ENCODE results near the gene RSU1.

The RSU1 gene

DNA sequence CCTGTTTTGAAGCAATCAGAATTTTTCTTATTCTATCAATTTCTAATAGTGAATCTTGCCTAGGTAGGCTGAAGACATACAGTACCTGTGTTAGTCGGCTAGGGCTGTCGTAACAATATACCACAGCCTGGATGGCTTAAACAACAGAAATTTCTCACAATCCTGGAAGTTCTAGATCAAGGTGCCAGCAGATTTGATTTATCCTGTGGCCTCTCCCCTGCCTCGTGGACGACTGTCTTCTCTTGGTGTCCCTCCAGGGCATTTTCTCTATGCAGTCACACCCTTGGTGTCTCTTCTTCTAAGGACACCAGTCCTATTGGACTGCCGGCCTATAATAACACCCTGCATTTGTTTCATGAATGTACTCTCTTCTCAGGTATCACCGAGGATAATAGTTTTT, 1.8 kb upstream of the RSU1 start:
- POLR2A ChIA-PET = no interaction called here
- CTCF ChIA-PET = no interaction called here
- TF ChIP-seq, protein P1, sequence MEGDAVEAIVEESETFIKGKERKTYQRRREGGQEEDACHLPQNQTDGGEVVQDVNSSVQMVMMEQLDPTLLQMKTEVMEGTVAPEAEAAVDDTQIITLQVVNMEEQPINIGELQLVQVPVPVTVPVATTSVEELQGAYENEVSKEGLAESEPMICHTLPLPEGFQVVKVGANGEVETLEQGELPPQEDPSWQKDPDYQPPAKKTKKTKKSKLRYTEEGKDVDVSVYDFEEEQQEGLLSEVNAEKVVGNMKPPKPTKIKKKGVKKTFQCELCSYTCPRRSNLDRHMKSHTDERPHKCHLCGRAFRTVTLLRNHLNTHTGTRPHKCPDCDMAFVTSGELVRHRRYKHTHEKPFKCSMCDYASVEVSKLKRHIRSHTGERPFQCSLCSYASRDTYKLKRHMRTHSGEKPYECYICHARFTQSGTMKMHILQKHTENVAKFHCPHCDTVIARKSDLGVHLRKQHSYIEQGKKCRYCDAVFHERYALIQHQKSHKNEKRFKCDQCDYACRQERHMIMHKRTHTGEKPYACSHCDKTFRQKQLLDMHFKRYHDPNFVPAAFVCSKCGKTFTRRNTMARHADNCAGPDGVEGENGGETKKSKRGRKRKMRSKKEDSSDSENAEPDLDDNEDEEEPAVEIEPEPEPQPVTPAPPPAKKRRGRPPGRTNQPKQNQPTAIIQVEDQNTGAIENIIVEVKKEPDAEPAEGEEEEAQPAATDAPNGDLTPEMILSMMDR (IDR thresholded peaks at IDR 0.05; ENCODE audit: control extremely low read depth, extremely low read depth, low read depth, missing control alignments) = no peak
- DNase-seq (ENCODE audit: extremely low spot score) = no peak

DNA sequence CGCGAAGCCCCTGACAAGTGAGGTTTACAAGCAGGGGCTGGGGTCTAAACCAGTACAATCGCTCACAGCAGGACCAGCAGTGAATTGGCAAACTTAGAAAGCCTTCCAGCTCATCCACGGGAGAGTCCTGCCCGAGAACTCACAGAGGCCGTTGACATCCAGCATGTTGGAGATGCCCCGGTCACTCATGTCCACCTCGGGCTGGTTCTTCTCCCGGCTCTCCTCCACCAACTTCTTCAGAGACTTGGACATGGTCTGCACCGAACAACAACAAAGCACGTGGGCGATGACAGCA, 447 bp downstream of the RSU1 start:
- TF ChIP-seq, protein P1 (IDR thresholded peaks at IDR 0.05; ENCODE audit: control extremely low read depth, extremely low read depth, low read depth, missing control alignments) = no peak
- no peak for DNase-seq (ENCODE audit: extremely low spot score)
- CTCF ChIA-PET = interaction anchor here (0.8 to 1.7 kb wide), 7 partner anchors 8 to 28 kb away, joined by 3 to 8 read pairs (median 4); no protein-coding TSS in a partner anchor
- POLR2A ChIA-PET = interaction anchor here (0.7 kb wide), 1 partner anchor 412 kb away, joined by 4 read pairs; no protein-coding TSS in a partner anchor

DNA sequence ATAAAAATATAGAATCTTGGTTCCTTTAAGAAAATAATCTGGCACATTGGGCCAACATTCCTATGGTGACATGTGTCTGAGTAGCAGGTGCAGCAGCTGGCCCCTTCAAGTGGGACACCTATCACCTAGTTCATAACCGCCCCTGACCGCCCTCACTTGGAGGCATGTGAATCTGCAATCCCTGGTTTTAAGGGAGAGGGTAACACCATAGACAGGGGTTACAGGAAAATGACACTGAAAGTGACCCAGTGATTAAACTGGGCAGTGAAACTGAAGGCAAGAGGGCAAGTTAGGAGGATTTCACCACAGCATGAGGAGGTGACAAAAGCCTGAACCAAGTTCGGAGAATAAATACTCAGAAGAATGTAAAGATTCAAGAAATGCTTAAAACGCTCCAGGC, 1.1 kb downstream of the RSU1 start:
- TF ChIP-seq, protein P1 (IDR thresholded peaks at IDR 0.05; ENCODE audit: control extremely low read depth, extremely low read depth, low read depth, missing control alignments) = no peak
- POLR2A ChIA-PET = interaction anchor here (0.7 kb wide), 1 partner anchor 591 kb away, joined by 4 read pairs; no protein-coding TSS in a partner anchor
- CTCF ChIA-PET = interaction anchor here (1.2 kb wide), 1 partner anchor 20 kb away, joined by 3 read pairs; no protein-coding TSS in a partner anchor
- no peak for DNase-seq (ENCODE audit: extremely low spot score)

DNA sequence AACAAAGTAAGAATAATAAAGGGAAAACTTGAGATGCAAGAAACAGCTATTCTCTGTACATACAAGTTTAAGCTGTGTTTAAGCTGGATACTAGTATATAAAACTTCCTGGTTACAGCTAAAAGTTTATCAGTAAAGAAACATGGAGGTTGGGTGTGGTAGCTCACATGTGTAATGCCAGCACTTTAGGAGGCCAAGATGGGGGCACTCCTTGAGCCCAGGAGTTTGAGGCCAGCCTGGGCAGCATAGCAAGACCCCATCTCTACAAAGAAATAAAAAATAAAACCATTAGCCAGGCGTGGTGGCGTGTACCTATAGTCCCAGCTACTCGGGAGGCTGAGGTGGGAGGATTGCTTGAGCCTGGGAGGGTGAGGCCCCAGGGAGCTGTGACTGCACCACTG, 3.2 kb downstream of the RSU1 start:
- POLR2A ChIA-PET = no interaction called here
- CTCF ChIA-PET = interaction anchor here (0.9 to 2.0 kb wide), 7 partner anchors 10 to 912 kb away, joined by 3 to 9 read pairs (median 4); no protein-coding TSS in a partner anchor
- TF ChIP-seq, protein P1 (IDR thresholded peaks at IDR 0.05; ENCODE audit: control extremely low read depth, extremely low read depth, low read depth, missing control alignments) = no peak
- DNase-seq (ENCODE audit: extremely low spot score) = no peak

DNA sequence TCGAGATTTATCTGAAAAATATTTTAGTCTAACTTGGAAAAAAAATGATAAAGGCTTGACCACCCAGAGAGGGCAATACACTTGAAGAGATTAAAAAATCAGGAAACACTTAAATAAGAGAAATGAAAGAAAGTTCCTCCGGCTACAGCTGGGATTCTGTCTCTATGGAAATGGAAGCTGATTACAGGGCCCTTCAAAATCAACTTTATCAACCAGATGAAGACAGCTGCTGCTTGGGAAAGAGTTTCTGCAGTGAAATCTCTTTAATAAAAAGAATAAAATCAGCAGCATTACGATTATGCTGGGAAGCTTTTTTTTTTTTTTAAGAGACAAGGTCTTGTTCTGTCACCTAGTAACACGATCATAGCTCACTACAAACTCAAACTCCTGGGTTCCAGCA, 4.5 kb downstream of the RSU1 start:
- CTCF ChIA-PET = interaction anchor here (0.8 to 1.7 kb wide), 8 partner anchors 9 to 934 kb away, joined by 3 to 9 read pairs (median 4); no protein-coding TSS in a partner anchor
- POLR2A ChIA-PET = no interaction called here
- no peak for DNase-seq (ENCODE audit: extremely low spot score)
- TF ChIP-seq, protein P1 (IDR thresholded peaks at IDR 0.05; ENCODE audit: control extremely low read depth, extremely low read depth, low read depth, missing control alignments) = no peak

DNA sequence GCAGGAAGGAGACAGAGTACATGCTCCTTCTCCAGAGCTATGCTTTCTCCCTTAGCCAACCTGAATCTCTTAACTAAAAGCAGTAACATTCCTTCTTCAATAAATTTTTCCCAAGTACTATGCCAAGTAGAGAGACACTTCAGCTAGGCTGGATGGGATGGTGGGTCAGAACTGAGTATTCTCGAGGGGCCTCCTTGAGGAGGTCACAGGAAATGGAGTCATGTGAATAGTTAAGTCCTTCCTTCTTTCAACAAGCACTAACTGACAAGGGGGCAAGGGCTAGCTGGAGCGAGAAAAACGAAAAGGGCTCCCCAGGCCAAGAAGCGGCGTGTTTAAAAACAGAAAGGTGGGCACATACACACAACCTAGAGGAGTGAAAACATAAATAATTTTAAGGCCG, 5.5 kb downstream of the RSU1 start:
- POLR2A ChIA-PET = no interaction called here
- TF ChIP-seq, protein P1 (IDR thresholded peaks at IDR 0.05; ENCODE audit: control extremely low read depth, extremely low read depth, low read depth, missing control alignments) = no peak
- CTCF ChIA-PET = interaction anchor here (1.2 kb wide), 1 partner anchor 31 kb away, joined by 5 read pairs; no protein-coding TSS in a partner anchor
- DNase-seq (ENCODE audit: extremely low spot score) = no peak
